ENCODE results near the gene NMUR1. TPM values are rescaled to one million over a fixed set of nuclear protein-coding genes. Genes with fewer than 3 reads are reported as not detected.

Gene NMUR1
- total and polyA plus RNA-seq, 8 donors, result 0.38 to 1.1 (median 0.66) TPM

DNA sequence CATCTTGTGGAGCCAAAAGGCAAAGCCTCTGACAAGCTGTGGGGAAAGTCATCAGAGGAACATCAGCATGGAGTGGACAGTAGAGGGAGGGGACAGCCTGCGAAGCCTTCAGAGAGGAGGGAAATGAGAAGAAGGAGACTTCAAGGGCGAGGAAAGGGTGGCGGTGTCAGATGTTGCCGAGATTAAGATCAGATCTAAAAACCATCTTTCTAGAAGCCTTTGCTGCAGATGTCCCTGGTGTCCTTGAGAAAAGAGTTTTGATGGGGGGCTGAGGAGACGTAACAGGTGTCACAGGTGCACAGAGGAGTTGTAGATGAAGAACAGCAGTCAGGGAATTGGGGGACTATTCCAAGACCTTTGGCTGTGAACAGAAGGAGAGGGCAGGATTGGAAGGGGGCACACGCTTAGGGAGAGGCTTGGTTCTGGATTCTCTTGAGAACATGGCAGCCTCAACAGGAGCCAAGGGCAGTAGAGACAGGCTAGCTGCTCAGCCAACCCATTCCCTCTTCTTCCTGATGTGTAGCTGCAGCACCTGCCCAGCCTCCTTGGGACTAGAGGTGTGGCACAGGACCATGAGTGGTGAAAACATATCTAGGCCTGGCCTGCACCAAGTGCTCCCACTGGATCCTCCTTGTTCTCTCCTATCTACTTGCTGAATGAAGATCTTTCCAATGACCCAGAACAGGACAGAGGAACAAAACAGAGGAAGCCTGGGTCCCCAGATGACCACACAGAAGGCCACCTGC is 43.2 kb downstream of the NMUR1 start:
- ATAC-seq (no peak), DNase-seq (no peak)
- Histone ChIP-seq H3K27ac (no peak overlapping the region), H3K4me3 (no peak overlapping the region), H3K9me3 (no peaks in the 10 kb centered on the region), H3K4me1 (peaks cover 0 to 8% of the 10 kb centered on the region in 2 donors), H3K36me3 (no peaks in the 10 kb centered on the region), H3K27me3 (no peaks in the 10 kb centered on the region)
- TF ChIP-seq, protein P1, sequence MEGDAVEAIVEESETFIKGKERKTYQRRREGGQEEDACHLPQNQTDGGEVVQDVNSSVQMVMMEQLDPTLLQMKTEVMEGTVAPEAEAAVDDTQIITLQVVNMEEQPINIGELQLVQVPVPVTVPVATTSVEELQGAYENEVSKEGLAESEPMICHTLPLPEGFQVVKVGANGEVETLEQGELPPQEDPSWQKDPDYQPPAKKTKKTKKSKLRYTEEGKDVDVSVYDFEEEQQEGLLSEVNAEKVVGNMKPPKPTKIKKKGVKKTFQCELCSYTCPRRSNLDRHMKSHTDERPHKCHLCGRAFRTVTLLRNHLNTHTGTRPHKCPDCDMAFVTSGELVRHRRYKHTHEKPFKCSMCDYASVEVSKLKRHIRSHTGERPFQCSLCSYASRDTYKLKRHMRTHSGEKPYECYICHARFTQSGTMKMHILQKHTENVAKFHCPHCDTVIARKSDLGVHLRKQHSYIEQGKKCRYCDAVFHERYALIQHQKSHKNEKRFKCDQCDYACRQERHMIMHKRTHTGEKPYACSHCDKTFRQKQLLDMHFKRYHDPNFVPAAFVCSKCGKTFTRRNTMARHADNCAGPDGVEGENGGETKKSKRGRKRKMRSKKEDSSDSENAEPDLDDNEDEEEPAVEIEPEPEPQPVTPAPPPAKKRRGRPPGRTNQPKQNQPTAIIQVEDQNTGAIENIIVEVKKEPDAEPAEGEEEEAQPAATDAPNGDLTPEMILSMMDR (IDR thresholded peaks at IDR 0.05), result no peak
- intact Hi-C loops (cut with DNase I), result no loop called here

DNA sequence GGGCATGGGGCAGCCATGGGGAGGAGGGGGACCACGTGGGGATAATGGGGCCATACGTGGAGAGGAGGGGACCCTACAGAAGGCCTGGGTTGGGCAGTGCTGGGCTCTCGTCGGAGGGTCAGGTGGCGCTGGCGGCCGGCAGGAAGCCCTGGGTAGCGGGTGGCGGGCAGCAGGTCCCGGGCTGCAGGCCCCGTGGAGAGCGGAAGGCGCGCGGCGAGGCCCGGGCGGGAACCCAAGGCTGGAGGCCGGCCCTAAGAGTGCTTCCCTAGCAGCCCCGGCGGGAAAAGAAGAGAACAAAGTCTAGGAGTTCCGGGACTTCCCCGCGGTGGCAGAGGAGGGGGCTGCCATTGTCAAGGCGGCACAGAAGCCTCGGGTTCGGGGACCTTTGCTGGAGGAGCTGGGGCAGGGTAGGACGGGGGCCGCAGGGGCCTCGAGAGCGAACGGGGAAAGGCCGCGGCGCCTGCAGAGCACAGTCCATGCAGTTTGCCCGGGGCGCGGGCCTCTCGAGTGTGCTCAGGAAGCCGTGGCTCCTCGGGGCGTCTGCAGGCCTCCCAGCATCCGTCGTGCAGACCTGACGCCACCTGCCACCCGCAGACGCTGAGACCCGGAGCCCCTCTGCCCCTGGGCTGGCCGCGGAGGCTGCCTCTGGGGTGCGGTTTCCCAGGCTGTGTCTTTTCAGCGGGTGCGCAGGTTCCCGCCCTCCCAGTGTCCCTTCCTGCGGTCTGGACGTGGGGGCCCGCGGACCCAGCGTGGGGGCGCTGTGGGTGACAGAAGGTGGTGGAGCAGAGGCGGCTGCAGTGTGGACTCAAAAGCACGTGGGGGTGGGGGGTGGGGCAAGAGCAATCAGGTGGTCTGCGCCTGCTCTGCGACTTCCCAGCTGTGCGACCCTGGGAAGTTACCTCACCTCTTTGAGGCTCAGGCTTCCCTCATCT is 46.6 kb downstream of the NMUR1 start:
- DNase-seq (peak in 3 of 4 donors; percentile 27 to 87 (median 38)), ATAC-seq (peak; percentile 70)
- H3K27ac ChIP-seq, result peak overlapping the region; percentile 79
- TF ChIP-seq, protein P1 (IDR thresholded peaks at IDR 0.05), result no peak
- peaks cover 0 to 8% of the 10 kb centered on the region in 2 donors for H3K4me1 ChIP-seq
- peak overlapping the region; percentile 35 to 39 for H3K4me3 ChIP-seq
- no peaks in the 10 kb centered on the region for H3K9me3 ChIP-seq
- no peaks in the 10 kb centered on the region for H3K27me3 ChIP-seq
- no peaks in the 10 kb centered on the region for H3K36me3 ChIP-seq
- intact Hi-C loops (cut with DNase I), result no loop called here

DNA sequence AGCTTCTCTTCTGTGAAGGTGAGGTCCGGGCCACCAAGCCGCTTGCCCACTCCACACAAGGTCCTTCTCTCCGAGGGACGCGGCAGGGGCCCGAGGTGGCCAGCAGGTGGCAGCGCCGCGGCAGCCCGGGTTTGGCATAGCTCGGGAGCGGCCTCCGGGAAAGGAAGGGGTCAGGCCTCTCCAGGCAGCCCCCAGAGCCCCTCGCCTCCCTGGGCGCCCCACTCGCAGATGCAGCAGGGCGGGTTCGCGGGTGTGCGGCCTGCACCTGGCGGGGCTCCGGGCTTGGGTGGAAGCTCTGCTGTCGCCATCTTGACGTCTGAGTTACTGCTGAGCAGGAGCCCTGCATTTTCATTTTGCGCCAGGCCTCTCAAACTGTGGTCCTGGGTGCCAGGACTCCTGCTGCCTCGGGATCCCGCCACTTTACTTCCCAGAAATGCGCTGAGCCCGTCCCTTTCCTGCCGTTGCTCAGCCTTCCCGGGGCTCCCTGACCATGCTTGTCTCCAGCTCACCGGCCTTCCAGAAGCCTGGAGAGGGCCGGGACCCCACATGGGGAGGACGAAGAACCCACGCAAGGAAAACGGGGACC is 47.3 kb downstream of the NMUR1 start:
- no peaks in the 10 kb centered on the region for H3K27me3 ChIP-seq
- TF ChIP-seq, protein P1 (IDR thresholded peaks at IDR 0.05), result peak; percentile 90 to 95
- peaks cover 0 to 8% of the 10 kb centered on the region in 2 donors for H3K4me1 ChIP-seq
- peak overlapping the region; percentile 79 for H3K27ac ChIP-seq
- no peaks in the 10 kb centered on the region for H3K9me3 ChIP-seq
- DNase-seq, result peak; percentile 65 to 97 (median 78)
- ATAC-seq, result peak; percentile 97
- intact Hi-C loops (cut with DNase I), result no loop called here
- no peaks in the 10 kb centered on the region for H3K36me3 ChIP-seq
- H3K4me3 ChIP-seq, result peak overlapping the region; percentile 35 to 39

DNA sequence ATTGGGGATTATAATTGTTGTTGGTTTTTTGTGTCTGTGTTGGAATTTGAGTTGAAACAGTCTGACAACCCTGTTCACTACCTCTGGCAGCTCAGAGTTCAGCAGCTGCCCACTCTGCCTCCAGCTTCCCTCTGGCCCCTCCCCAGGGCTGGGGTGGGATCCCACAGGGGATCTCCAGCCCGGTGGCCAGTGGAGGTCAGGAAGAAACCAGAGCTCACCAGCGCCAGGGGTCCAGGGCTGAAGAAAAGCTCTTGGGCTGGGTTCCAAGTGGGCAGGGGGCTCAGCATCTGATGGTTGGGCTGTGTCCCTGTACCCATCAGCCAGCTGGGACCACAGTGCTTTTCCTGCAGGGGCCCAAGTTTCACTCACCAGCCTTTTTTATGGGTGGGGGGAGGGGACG is 49.5 kb downstream of the NMUR1 start:
- no peaks in the 10 kb centered on the region for H3K27me3 ChIP-seq
- no peaks in the 10 kb centered on the region for H3K9me3 ChIP-seq
- H3K4me1 ChIP-seq, result peaks cover 0 to 8% of the 10 kb centered on the region in 2 donors
- no peaks in the 10 kb centered on the region for H3K36me3 ChIP-seq
- intact Hi-C loops (cut with DNase I), result no loop called here
- ATAC-seq, result no peak
- no peak for DNase-seq
- no peak overlapping the region for H3K4me3 ChIP-seq
- TF ChIP-seq, protein P1 (IDR thresholded peaks at IDR 0.05), result no peak
- H3K27ac ChIP-seq, result no peak overlapping the region
